HepG2 (cell line): ENCODE measurements around the gene TTC31. TPM values are rescaled to one million over a fixed set of nuclear protein-coding genes. Genes with fewer than 3 reads are reported as not detected.
A peak's percentile ranks its signal among the peaks of the same experiment; 100 is the strongest.

Experiments used
- ATF2 ChIP-seq: sonication (generic); formaldehyde crosslinking; IDR thresholded peaks from 2 replicates; pipeline ENCODE4 v1.4.0; 2020; ENCODE audit warnings: missing genetic modification reagents
- FOXP4 ChIP-seq: sonication (generic); formaldehyde crosslinking; IDR thresholded peaks from 2 replicates; pipeline ENCODE4 v1.4.0; 2020; ENCODE audit warnings: missing genetic modification reagents
- HCFC1 ChIP-seq: fragments of 150-350 bp; IDR thresholded peaks from 2 replicates; pipeline ENCODE4 v1.6.1; 2014; ENCODE audit warnings: low read depth, low read length
- HNF1A ChIP-seq, 2 experiments: sonication (generic) in 1 of 2; formaldehyde crosslinking in 1 of 2; IDR thresholded peaks; 2 replicates each; pipeline versions ENCODE4 v1.4.0 to v1.6.1; 2016 to 2020; ENCODE audit warnings: borderline replicate concordance in 1 of 2, low read depth in 1 of 2, mild to moderate bottlenecking in 1 of 2, missing genetic modification reagents in 1 of 2
- HOXA7 ChIP-seq: sonication (generic); formaldehyde crosslinking; IDR thresholded peaks from 2 replicates; pipeline ENCODE4 v1.8.1; 2022; ENCODE audit warnings: mild to moderate bottlenecking, missing genetic modification reagents, moderate library complexity
- KDM5B ChIP-seq: sonication (generic); formaldehyde crosslinking; IDR thresholded peaks from 2 replicates; pipeline ENCODE4 v1.4.0; 2020; ENCODE audit warnings: missing genetic modification reagents, mild to moderate bottlenecking, borderline replicate concordance
- POGZ ChIP-seq: sonication (generic); formaldehyde crosslinking; IDR thresholded peaks from 2 replicates; pipeline ENCODE4 v1.4.0; 2020; ENCODE audit warnings: mild to moderate bottlenecking, missing genetic modification reagents
- SIX1 ChIP-seq: sonication (generic); formaldehyde crosslinking; IDR thresholded peaks from 2 replicates; pipeline ENCODE4 v1.4.0; 2020; ENCODE audit warnings: missing genetic modification reagents, borderline replicate concordance
- SNRNP70 ChIP-seq: fragments of 200-400 bp; formaldehyde crosslinking; IDR thresholded peaks from 2 replicates; pipeline ENCODE4 v1.6.1; 2017; ENCODE audit warnings: mild to moderate bottlenecking, low read depth, low read length, moderate library complexity
- ZFP1 ChIP-seq: IDR thresholded peaks from 2 replicates; pipeline ENCODE4 v1.6.1; 2016
- ZFP91 ChIP-seq: sonication (generic); formaldehyde crosslinking; IDR thresholded peaks from 2 replicates; pipeline ENCODE4 v1.9.0; 2022; ENCODE audit warnings: missing genetic modification reagents, mild to moderate bottlenecking, borderline replicate concordance
- ZMYM2 ChIP-seq: sonication (generic); formaldehyde crosslinking; IDR thresholded peaks from 2 replicates; pipeline ENCODE4 v1.8.0; 2022; ENCODE audit warnings: mild to moderate bottlenecking, missing genetic modification reagents
- ZNF329 ChIP-seq: sonication (generic); formaldehyde crosslinking; IDR thresholded peaks from 2 replicates; pipeline ENCODE4 v1.9.0; 2021; ENCODE audit warnings: low read depth, mild to moderate bottlenecking, missing genetic modification reagents
- ZNF460 ChIP-seq: sonication (generic); formaldehyde crosslinking; IDR thresholded peaks from 2 replicates; pipeline ENCODE4 v1.5.1; 2020; ENCODE audit warnings: missing genetic modification reagents, mild to moderate bottlenecking, borderline replicate concordance
- ZNF616 ChIP-seq: sonication (generic); formaldehyde crosslinking; IDR thresholded peaks from 2 replicates; pipeline ENCODE4 v1.5.0; 2020; ENCODE audit warnings: low read depth, mild to moderate bottlenecking, missing genetic modification reagents
- ZNF670 ChIP-seq: sonication (generic); formaldehyde crosslinking; IDR thresholded peaks from 2 replicates; pipeline ENCODE4 v1.8.0; 2022; ENCODE audit warnings: mild to moderate bottlenecking, missing genetic modification reagents, borderline replicate concordance
- ZNF83 ChIP-seq: sonication (generic); formaldehyde crosslinking; IDR thresholded peaks from 2 replicates; pipeline ENCODE4 v1.4.0; 2020; ENCODE audit warnings: missing genetic modification reagents, mild to moderate bottlenecking, borderline replicate concordance
- ZNF878 ChIP-seq: sonication (generic); formaldehyde crosslinking; IDR thresholded peaks from 2 replicates; pipeline ENCODE4 v1.8.1; 2023; ENCODE audit warnings: mild to moderate bottlenecking, missing genetic modification reagents, moderate library complexity
- polyA plus RNA-seq, 8 experiments: library from polyadenylated mRNA; depleted of rRNA in 3 of 8; stranded (reverse) in 7 of 8; unstranded in 1 of 8; fragments of >200 nt; fragmentation: Illumina TruSeq in 4 of 8; extraction: Trizol in 4 of 8; gene quantifications; 2 replicates each; pipeline versions ENCODE4 v1.2.1 to v1.2.3, GENCODE V29; 2011 to 2016; ENCODE audit warnings: low read depth in 4 of 8, missing spikeins in 1 of 8, mixed read lengths in 1 of 8; ENCODE audit not compliant: insufficient read depth in 1 of 8
- total RNA-seq, 5 experiments: library from RNA; depleted of rRNA; stranded (reverse); fragments of >200 nt; fragmentation: Illumina TruSeq; extraction: Trizol; gene quantifications; 2 replicates each; pipeline ENCODE4 v1.2.3, GENCODE V29; 2016; ENCODE audit warnings: low read depth in 1 of 5

Gene TTC31
- total and polyA plus RNA-seq, 2 of the 13 experiments (the other 11 are each of a cell fraction or from before 2014, with no cell fraction given), result 28.3 to 39.5 TPM

DNA sequence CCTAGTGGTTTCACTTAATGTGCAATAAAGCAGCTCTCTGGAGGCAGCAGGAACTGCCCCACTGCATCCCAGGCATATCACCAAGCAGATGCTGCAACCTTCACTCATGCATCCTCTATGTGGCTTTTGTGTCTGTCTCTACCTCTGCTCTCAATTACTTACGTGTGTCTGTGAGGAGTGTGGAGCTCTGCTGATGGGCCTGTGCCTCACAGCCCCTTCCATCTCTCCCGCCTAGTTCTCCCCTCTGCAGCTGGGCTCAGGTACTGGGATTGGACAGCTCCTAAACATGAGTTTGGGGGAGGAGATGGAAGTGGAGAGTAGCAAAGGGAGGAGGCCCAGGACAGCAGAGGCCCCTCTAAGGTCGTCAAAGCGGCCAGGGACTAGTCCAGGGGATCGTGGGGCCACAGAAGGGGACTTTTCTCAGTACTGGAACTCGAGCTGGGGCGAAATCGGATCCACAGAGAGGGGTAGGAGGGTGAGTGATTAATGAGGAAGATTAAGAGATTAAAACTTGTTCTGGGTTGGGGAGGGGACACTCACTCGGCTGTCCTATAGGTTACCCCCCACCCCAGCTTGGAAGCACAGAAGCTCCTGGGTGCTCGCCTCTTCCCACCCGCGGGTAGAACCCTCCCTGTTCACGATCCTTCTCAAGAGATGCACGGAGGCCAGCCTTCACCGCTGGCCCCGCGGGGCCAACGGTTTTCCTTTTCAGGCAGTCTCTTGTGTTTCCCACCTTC lies 18.6 kb downstream of the TTC31 start (continued):
- TF ChIP-seq ZNF878 (no peak), SNRNP70 (no peak), ZFP91 (CRISPR knock-in tag) (no peak), HCFC1 (no peak), FOXP4 (CRISPR knock-in tag) (no peak), ZMYM2 (CRISPR knock-in tag) (no peak), ZNF616 (CRISPR knock-in tag) (0 out of 2 replicates have a peak, but pooled peaks have one; percentile 10), KDM5B (0 out of 2 replicates have a peak, but pooled peaks have one; percentile 17), HOXA7 (no peak), ZNF670 (no peak), ZNF460 (CRISPR knock-in tag) (no peak), ATF2 (CRISPR knock-in tag) (no peak), SIX1 (CRISPR knock-in tag) (no peak), ZNF83 (CRISPR knock-in tag) (no peak), ZNF329 (no peak), ZFP1 (no peak), POGZ (peak; percentile 32; the same call in 1 of the 2 replicates), HNF1A (IDR thresholded peaks at IDR 0.05; ENCODE audit: low read depth) (no peak), HNF1A (CRISPR knock-in tag; IDR thresholded peaks at IDR 0.05; ENCODE audit: borderline replicate concordance) (no peak)
